K562 (cell line): ENCODE results near the gene TPK1. TPM values are rescaled to one million over a fixed set of nuclear protein-coding genes. Genes with fewer than 3 reads are reported as not detected.

Experiments used
- CBX8 ChIP-seq: fragments of 200-600 bp; sonication (generic); IDR thresholded peaks from 2 replicates; pipeline ENCODE4 v1.6.1; 2012; ENCODE audit warnings: borderline replicate concordance, mixed run types, low read depth, mild to moderate bottlenecking, moderate library complexity, mixed read lengths, low read length, control low read depth, inconsistent platforms; ENCODE audit not compliant: poor library complexity, severe bottlenecking; ENCODE audit errors: extremely low read depth
- CC2D1A ChIP-seq: fragments of 450-650 bp; IDR thresholded peaks from 2 replicates; pipeline ENCODE4 v1.6.1; 2017; ENCODE audit warnings: mild to moderate bottlenecking
- CHD7 ChIP-seq: fragments of 200-600 bp; sonication (generic); IDR thresholded peaks from one replicate; pipeline ENCODE4 v1.6.1; 2012; ENCODE audit warnings: mild to moderate bottlenecking, low read depth, low read length, inconsistent platforms
- ERF ChIP-seq: fragments of 450-650 bp; formaldehyde crosslinking; IDR thresholded peaks from 2 replicates; pipeline ENCODE4 v1.4.0; 2020; ENCODE audit warnings: mild to moderate bottlenecking, mixed read lengths
- FIP1L1 ChIP-seq: fragments of 200-400 bp; formaldehyde crosslinking; IDR thresholded peaks from 2 replicates; pipeline ENCODE4 v1.6.1; 2018; ENCODE audit warnings: mild to moderate bottlenecking, low read depth, low read length; ENCODE audit not compliant: poor library complexity, severe bottlenecking
- HNRNPK ChIP-seq: fragments of 200-400 bp; formaldehyde crosslinking; IDR thresholded peaks from one replicate; pipeline ENCODE4 v1.6.1; 2018; ENCODE audit warnings: mild to moderate bottlenecking, low read depth, low read length; ENCODE audit not compliant: poor library complexity, severe bottlenecking
- KLF16 ChIP-seq: IDR thresholded peaks from 2 replicates; pipeline ENCODE4 v1.6.1; 2016; ENCODE audit warnings: antibody characterized with exemption
- MITF ChIP-seq: IDR thresholded peaks from 2 replicates; pipeline ENCODE4 v1.6.1; 2014; ENCODE audit warnings: antibody characterized with exemption
- NONO ChIP-seq, 2 experiments: fragments of 200-400 bp in 1 of 2; fragments of 450-650 bp in 1 of 2; formaldehyde crosslinking in 1 of 2; IDR thresholded peaks; 2 replicates each; pipeline ENCODE4 v1.6.1; 2017; ENCODE audit warnings: low read depth in 2 of 2, mild to moderate bottlenecking in 2 of 2, moderate library complexity in 2 of 2, low read length in 1 of 2
- SLC30A9 ChIP-seq: fragments of 250-450 bp; sonication (Bioruptor Pico); IDR thresholded peaks from 2 replicates; pipeline ENCODE4 v1.8.0; 2022; ENCODE audit warnings: mild to moderate bottlenecking, moderate library complexity
- TOE1 ChIP-seq, 2 experiments: fragments of 450-650 bp in 1 of 2; sonication (generic) in 1 of 2; formaldehyde crosslinking in 1 of 2; IDR thresholded peaks; 2 replicates each; pipeline versions ENCODE4 v1.7.1 to v1.8.0; 2016 to 2022; ENCODE audit warnings: borderline replicate concordance in 2 of 2, mild to moderate bottlenecking in 2 of 2, antibody characterized with exemption in 1 of 2, inconsistent platforms in 1 of 2, low read depth in 1 of 2, missing genetic modification reagents in 1 of 2, moderate library complexity in 1 of 2
- ZNF124 ChIP-seq: sonication (generic); formaldehyde crosslinking; IDR thresholded peaks from 2 replicates; pipeline ENCODE4 v1.8.1; 2022; ENCODE audit warnings: missing genetic modification reagents
- ZNF239 ChIP-seq: fragments of 250-450 bp; sonication (Bioruptor Pico); IDR thresholded peaks from 2 replicates; pipeline ENCODE4 v1.4.0; 2020; ENCODE audit warnings: mild to moderate bottlenecking
- ZNF347 ChIP-seq: fragments of 450-650 bp; formaldehyde crosslinking; IDR thresholded peaks from 2 replicates; pipeline ENCODE4 v1.4.0; 2020; ENCODE audit warnings: low read depth, mild to moderate bottlenecking, moderate library complexity
- ZNF561 ChIP-seq: fragments of 450-650 bp; formaldehyde crosslinking; conservative IDR thresholded peaks from 2 replicates; pipeline ENCODE4 v1.4.0; 2020; ENCODE audit warnings: mild to moderate bottlenecking, moderate library complexity
- ZNF778 ChIP-seq: fragments of 450-650 bp; formaldehyde crosslinking; IDR thresholded peaks from 2 replicates; pipeline ENCODE4 v1.4.0; 2020; ENCODE audit warnings: mild to moderate bottlenecking, moderate library complexity
- polyA plus RNA-seq, 8 experiments: library from polyadenylated mRNA; depleted of rRNA in 4 of 8; stranded (reverse) in 5 of 8; unstranded in 3 of 8; fragments of >200 nt; fragmentation: Nextera tagmentation in 2 of 8; fragmentation: Illumina TruSeq in 1 of 8; extraction: Ambion mirVana in 2 of 8; extraction: Trizol in 1 of 8; gene quantifications; 2 replicates each; pipeline versions ENCODE4 v1.2.1 to v1.2.3, GENCODE V29; 2011 to 2014; ENCODE audit warnings: inconsistent platforms in 1 of 8, missing spikeins in 1 of 8
- total RNA-seq, 7 experiments: library from RNA; depleted of rRNA in 6 of 7; stranded (reverse); fragments of >200 nt in 6 of 7; fragmentation: Illumina TruSeq in 2 of 7; extraction: Trizol in 2 of 7; gene quantifications; 2 replicates each; pipeline versions ENCODE4 v1.2.1 to v1.2.3, GENCODE V29; 2011 to 2021; ENCODE audit warnings: low replicate concordance in 1 of 7

TPK1 gene
- total and polyA plus RNA-seq, 9 of the 15 experiments (the other 6 are each of a cell fraction or from before 2014, with no cell fraction given) = 5.1 to 16.2 (median 9.2) TPM

- TF ChIP-seq ZNF124 (CRISPR knock-in tag) = no peak
- TF ChIP-seq CBX8 = no peak
- TF ChIP-seq ZNF347 (CRISPR knock-in tag) = no peak
- TF ChIP-seq ZNF239 (CRISPR knock-in tag) = no peak
- no peak for TF ChIP-seq NONO (IDR thresholded peaks at IDR 0.05; ENCODE audit: low read depth in 2 of 2, low read length in 1 of 2)
- TF ChIP-seq KLF16 = no peak
- TF ChIP-seq ZNF561 (CRISPR knock-in tag) = no peak
- TF ChIP-seq SLC30A9 (CRISPR knock-in tag) = no peak
- no peak for TF ChIP-seq HNRNPK
- no peak for TF ChIP-seq TOE1 (IDR thresholded peaks at IDR 0.05; ENCODE audit: borderline replicate concordance)
- no peak for TF ChIP-seq TOE1 (CRISPR knock-in tag; IDR thresholded peaks at IDR 0.05; ENCODE audit: borderline replicate concordance, low read depth)
- TF ChIP-seq ZNF778 (CRISPR knock-in tag) = no peak
- TF ChIP-seq ERF = no peak
- TF ChIP-seq FIP1L1 = no peak
- no peak for TF ChIP-seq CC2D1A
- TF ChIP-seq CHD7 = no peak
- no peak for TF ChIP-seq MITF
Measured at GRCh38 chr7:144834641-144835144, 1.2 kb downstream of the TPK1 start (continued).
